NOMO-1 treated with dmso at 0.1 percent for 144 hours (cell line): ENCODE data around the gene QRICH2.
A peak's percentile ranks its signal among the peaks of the same experiment; 100 is the strongest.

Source experiments
- DNase-seq: peaks from one replicate; lab custom pipeline; 2025; ENCODE audit not compliant: unreplicated experiment; lab: John Stamatoyannopoulos, UW

QRICH2 gene

GRCh38 chr17:76279742-76280287, 28.3 kb downstream of the QRICH2 start:
- no peak for DNase-seq

- DNase-seq = peak; percentile 36
These were observed 28.9 kb downstream of the QRICH2 start for GRCh38 chr17:76278952-76279741.

GRCh38 chr17:76278268-76278908, 29.7 kb downstream of the QRICH2 start:
- DNase-seq = no peak

GRCh38 chr17:76277300-76278267, 30.5 kb downstream of the QRICH2 start:
- no peak for DNase-seq

GRCh38 chr17:76276461-76277299, 31.4 kb downstream of the QRICH2 start:
- no peak for DNase-seq

- DNase-seq = no peak
These were observed 32.0 kb downstream of the QRICH2 start for GRCh38 chr17:76276069-76276431.

GRCh38 chr17:76275382-76276068, 32.6 kb downstream of the QRICH2 start:
- no peak for DNase-seq

- DNase-seq = no peak
These were observed 33.7 kb downstream of the QRICH2 start for GRCh38 chr17:76274112-76274956.

- no peak for DNase-seq
These were observed 34.5 kb downstream of the QRICH2 start for GRCh38 chr17:76273445-76274111.

GRCh38 chr17:76272541-76273444, 35.3 kb downstream of the QRICH2 start:
- DNase-seq = no peak

- no peak for DNase-seq
These were observed 36.2 kb downstream of the QRICH2 start for GRCh38 chr17:76271669-76272540.

- no peak for DNase-seq
These were observed 37.1 kb downstream of the QRICH2 start for GRCh38 chr17:76270770-76271668.

GRCh38 chr17:76270127-76270592, 37.9 kb downstream of the QRICH2 start:
- DNase-seq = no peak

GRCh38 chr17:76268991-76269981, 38.8 kb downstream of the QRICH2 start:
- no peak for DNase-seq
